KMS-11 (cell line): ENCODE data around the gene HNRNPDL.

Experiments used
- H2AFZ ChIP-seq: fragments of 200-600 bp; sonication (generic); 2 replicates; pipeline ENCODE4 v1.6.1; 2016; ENCODE audit warnings: antibody characterized with exemption, mixed run types, low read depth
- H3K27ac ChIP-seq: fragments of 200-600 bp; sonication (generic); 2 replicates; pipeline ENCODE4 v1.6.1; 2016; ENCODE audit warnings: mild to moderate bottlenecking, mixed run types
- H3K27me3 ChIP-seq: fragments of 200-600 bp; sonication (generic); 2 replicates; pipeline ENCODE4 v1.6.1; 2017; ENCODE audit warnings: mild to moderate bottlenecking, low read depth, mixed run types, moderate library complexity; ENCODE audit not compliant: insufficient read depth
- H3K36me3 ChIP-seq: fragments of 200-600 bp; sonication (generic); 2 replicates; pipeline ENCODE4 v1.6.1; 2017; ENCODE audit warnings: mild to moderate bottlenecking, mixed run types; ENCODE audit not compliant: insufficient read depth
- H3K4me1 ChIP-seq: fragments of 200-600 bp; sonication (generic); 2 replicates; pipeline ENCODE4 v1.6.1; 2016; ENCODE audit warnings: mild to moderate bottlenecking, low read depth, mixed run types; ENCODE audit not compliant: poor library complexity, severe bottlenecking
- H3K4me2 ChIP-seq: fragments of 200-600 bp; sonication (generic); 2 replicates; pipeline ENCODE4 v1.7.0; 2016; ENCODE audit warnings: mild to moderate bottlenecking, mixed run types
- H3K4me3 ChIP-seq: fragments of 200-600 bp; sonication (generic); IDR thresholded peaks from 2 replicates; pipeline ENCODE4 v1.6.1; 2017; ENCODE audit warnings: low read depth, low read length, mixed read lengths; ENCODE audit not compliant: insufficient read depth
- H3K79me2 ChIP-seq: fragments of 200-600 bp; sonication (generic); 2 replicates; pipeline ENCODE4 v1.6.1; 2016; ENCODE audit warnings: low read depth, mixed run types; ENCODE audit not compliant: insufficient read depth
- H3K9ac ChIP-seq: fragments of 200-600 bp; sonication (generic); 2 replicates; pipeline ENCODE4 v1.6.1; 2016; ENCODE audit warnings: mild to moderate bottlenecking, mixed run types
- H4K20me1 ChIP-seq: fragments of 200-600 bp; sonication (generic); 2 replicates; pipeline ENCODE4 v1.6.1; 2016; ENCODE audit warnings: mild to moderate bottlenecking, mixed run types; ENCODE audit not compliant: insufficient read depth
- TF ChIP-seq, protein P1 (sequence below): fragments of 200-600 bp; sonication (generic); conservative IDR thresholded peaks from 2 replicates; pipeline ENCODE4 v1.6.1; 2017; ENCODE audit warnings: low read depth, mild to moderate bottlenecking, antibody characterized with exemption, low read length, moderate library complexity, mixed read lengths

Gene HNRNPDL

DNA sequence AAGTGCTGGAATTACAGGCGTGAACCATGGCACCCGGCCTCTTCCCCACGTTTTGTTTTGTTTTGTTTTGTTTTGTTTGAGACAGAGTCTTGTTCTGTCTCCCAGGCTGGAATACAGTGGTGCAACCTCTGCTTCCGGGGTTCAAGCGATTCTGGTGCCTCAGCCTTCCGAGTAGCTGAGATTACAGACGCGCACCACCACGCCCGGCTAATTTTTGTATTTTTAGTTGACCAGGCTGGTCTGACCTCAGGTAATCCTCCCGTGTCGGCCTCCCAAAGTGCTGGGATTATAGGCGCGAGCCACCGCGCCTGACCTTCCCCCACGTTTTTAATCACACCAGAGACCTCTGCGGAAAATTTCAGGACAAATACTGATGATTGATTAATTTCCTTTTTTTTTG, 2.3 kb upstream of the HNRNPDL start:
- TF ChIP-seq, protein P1, sequence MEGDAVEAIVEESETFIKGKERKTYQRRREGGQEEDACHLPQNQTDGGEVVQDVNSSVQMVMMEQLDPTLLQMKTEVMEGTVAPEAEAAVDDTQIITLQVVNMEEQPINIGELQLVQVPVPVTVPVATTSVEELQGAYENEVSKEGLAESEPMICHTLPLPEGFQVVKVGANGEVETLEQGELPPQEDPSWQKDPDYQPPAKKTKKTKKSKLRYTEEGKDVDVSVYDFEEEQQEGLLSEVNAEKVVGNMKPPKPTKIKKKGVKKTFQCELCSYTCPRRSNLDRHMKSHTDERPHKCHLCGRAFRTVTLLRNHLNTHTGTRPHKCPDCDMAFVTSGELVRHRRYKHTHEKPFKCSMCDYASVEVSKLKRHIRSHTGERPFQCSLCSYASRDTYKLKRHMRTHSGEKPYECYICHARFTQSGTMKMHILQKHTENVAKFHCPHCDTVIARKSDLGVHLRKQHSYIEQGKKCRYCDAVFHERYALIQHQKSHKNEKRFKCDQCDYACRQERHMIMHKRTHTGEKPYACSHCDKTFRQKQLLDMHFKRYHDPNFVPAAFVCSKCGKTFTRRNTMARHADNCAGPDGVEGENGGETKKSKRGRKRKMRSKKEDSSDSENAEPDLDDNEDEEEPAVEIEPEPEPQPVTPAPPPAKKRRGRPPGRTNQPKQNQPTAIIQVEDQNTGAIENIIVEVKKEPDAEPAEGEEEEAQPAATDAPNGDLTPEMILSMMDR = no peak
- peaks cover 20% of the 10 kb centered on the region for H4K20me1 ChIP-seq
- no peaks in the 10 kb centered on the region for H3K27me3 ChIP-seq
- no peak overlapping the region for H3K27ac ChIP-seq
- H3K79me2 ChIP-seq = peaks cover 85% of the 10 kb centered on the region
- H3K4me1 ChIP-seq = peaks cover 25% of the 10 kb centered on the region
- no peak overlapping the region for H2AFZ ChIP-seq
- H3K9ac ChIP-seq = no peak overlapping the region
- no peak overlapping the region; the same call in 1 of the 2 replicates for H3K4me2 ChIP-seq
- H3K4me3 ChIP-seq = no peak overlapping the region
- H3K36me3 ChIP-seq = peaks cover 20% of the 10 kb centered on the region; the same call in 1 of the 2 replicates

GRCh38 chr4:82431831-82432230, 1.6 kb upstream of the HNRNPDL start:
- Histone ChIP-seq H3K27me3 (no peaks in the 10 kb centered on the region), H3K4me3 (no peak overlapping the region), H3K36me3 (peaks cover 28% of the 10 kb centered on the region; the same call in 1 of the 2 replicates), H3K9ac (peak overlapping the region; percentile 100; the same call in 1 of the 2 replicates), H3K4me2 (peak overlapping the region; percentile 94), H3K79me2 (peaks cover 85% of the 10 kb centered on the region), H2AFZ (no peak overlapping the region), H3K27ac (no peak overlapping the region), H4K20me1 (peaks cover 26% of the 10 kb centered on the region), H3K4me1 (peaks cover 33% of the 10 kb centered on the region)
- TF ChIP-seq, protein P1 = no peak

GRCh38 chr4:82430964-82431745, 893 bp upstream of the HNRNPDL start:
- H3K4me3 ChIP-seq = peak overlapping the region; percentile 81
- TF ChIP-seq, protein P1 = no peak
- peaks cover 86% of the 10 kb centered on the region for H3K79me2 ChIP-seq
- H3K36me3 ChIP-seq = peaks cover 32% of the 10 kb centered on the region; the same call in 1 of the 2 replicates
- H4K20me1 ChIP-seq = peaks cover 29% of the 10 kb centered on the region
- H3K4me2 ChIP-seq = peak overlapping the region; percentile 94
- peak overlapping the region; percentile 98 for H3K27ac ChIP-seq
- H3K9ac ChIP-seq = peak overlapping the region; percentile 100
- H2AFZ ChIP-seq = peak overlapping the region; percentile 55
- no peaks in the 10 kb centered on the region for H3K27me3 ChIP-seq
- H3K4me1 ChIP-seq = peaks cover 38% of the 10 kb centered on the region

DNA sequence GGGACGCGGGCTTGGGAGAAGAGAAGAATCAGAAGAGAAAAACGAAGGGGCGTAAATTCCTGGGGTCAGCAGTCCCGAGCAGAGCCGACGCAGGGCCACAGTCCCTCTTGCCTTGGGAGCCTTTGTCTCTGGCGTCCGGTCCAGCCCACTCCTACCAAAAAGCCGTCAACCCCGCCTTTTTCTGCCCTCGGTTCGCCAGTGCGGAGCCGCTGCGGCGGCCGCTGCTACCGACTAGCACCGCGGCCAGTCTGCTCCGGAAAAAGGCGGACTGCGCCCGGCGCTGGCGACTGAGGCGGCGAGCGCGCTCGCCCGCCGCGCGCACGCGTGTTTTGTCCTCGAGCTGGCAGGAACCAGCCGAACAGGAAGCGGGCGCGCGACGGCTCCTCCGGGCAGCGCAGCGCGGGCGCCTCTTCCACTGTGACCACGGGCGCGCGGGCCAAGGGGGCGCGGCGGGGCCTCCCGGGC, 502 bp downstream of the HNRNPDL start:
- H3K4me2 ChIP-seq = peak overlapping the region; percentile 47
- H2AFZ ChIP-seq = peak overlapping the region; percentile 55; the same call in 1 of the 2 replicates
- H3K4me3 ChIP-seq = no peak overlapping the region
- H3K9ac ChIP-seq = peak overlapping the region; percentile 100
- no peaks in the 10 kb centered on the region for H3K27me3 ChIP-seq
- peak overlapping the region; percentile 98 for H3K27ac ChIP-seq
- H3K4me1 ChIP-seq = peaks cover 38% of the 10 kb centered on the region
- H4K20me1 ChIP-seq = peaks cover 40% of the 10 kb centered on the region
- peaks cover 39% of the 10 kb centered on the region; the same call in 1 of the 2 replicates for H3K36me3 ChIP-seq
- peaks cover 86% of the 10 kb centered on the region for H3K79me2 ChIP-seq
- TF ChIP-seq, protein P1 = peak; percentile 53; the same call in 1 of the 2 replicates
